ENCODE data around the gene ATP6V1B1.

GRCh38 chr2:70983506-70984227 lies 48.0 kb downstream of the ATP6V1B1 start:
- TF ChIP-seq CTCF (IDR thresholded peaks at IDR 0.05) (no peak), POLR2A (IDR thresholded peaks at IDR 0.05) (no peak)
